SH-SY5Y (cell line): Measurements from ENCODE around the gene MEIKIN.

Source experiments
- GATA2 ChIP-seq: IDR thresholded peaks from 2 replicates; pipeline ENCODE4 v1.6.1; 2011; ENCODE audit warnings: mild to moderate bottlenecking, low read depth, low read length
- GATA3 ChIP-seq: IDR thresholded peaks from 2 replicates; pipeline ENCODE4 v1.6.1; 2011; ENCODE audit warnings: low read depth, mild to moderate bottlenecking, low read length, moderate library complexity

DNA sequence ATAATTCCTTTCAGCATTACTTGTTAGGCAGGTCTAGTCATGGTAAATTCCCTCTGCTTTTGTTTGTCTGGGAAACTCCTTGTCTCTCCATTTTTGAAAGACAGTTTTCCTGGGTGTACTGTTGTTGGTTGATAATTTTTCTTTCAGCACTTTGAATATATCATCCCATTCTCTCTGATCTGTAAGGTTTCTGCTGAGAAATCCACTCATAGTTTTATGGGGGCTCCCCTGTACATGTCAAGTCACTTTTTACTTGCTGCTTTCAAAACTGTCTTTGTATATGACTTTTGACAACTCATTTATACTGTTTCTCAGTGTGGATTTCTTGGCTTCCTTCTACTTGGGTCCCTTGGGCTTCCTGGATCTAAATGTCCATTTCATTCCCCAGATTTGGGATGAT, 16.5 kb downstream of the MEIKIN start:
- TF ChIP-seq GATA2: no peak
- no peak for TF ChIP-seq GATA3
